COLO668 (cell line): Measurements from ENCODE around the gene DMD.

ENCODE experiments used
- DNase-seq: peaks from one replicate; lab custom pipeline; 2025; ENCODE audit not compliant: unreplicated experiment; lab: John Stamatoyannopoulos, UW

DMD gene

GRCh38 chrX:33045245-33045644 lies 166.1 kb downstream of the DMD start:
- no peak for DNase-seq

GRCh38 chrX:33041141-33041540 lies 170.2 kb downstream of the DMD start:
- DNase-seq, result no peak

GRCh38 chrX:33032700-33033099 lies 178.6 kb downstream of the DMD start:
- DNase-seq, result no peak

GRCh38 chrX:33014949-33015348 lies 196.4 kb downstream of the DMD start:
- no peak for DNase-seq

- no peak for DNase-seq
Measured at GRCh38 chrX:33014086-33014485, 197.3 kb downstream of the DMD start.

GRCh38 chrX:33001107-33001506 lies 210.2 kb downstream of the DMD start:
- DNase-seq, result no peak

GRCh38 chrX:32998776-32999175 lies 212.6 kb downstream of the DMD start:
- DNase-seq, result no peak

GRCh38 chrX:32995427-32995826 lies 215.9 kb downstream of the DMD start:
- no peak for DNase-seq

- DNase-seq, result no peak
Measured at GRCh38 chrX:32987142-32987541, 224.2 kb downstream of the DMD start.

GRCh38 chrX:32985544-32985943 lies 225.8 kb downstream of the DMD start:
- DNase-seq, result no peak

GRCh38 chrX:32966821-32967355 lies 244.5 kb downstream of the DMD start:
- DNase-seq, result no peak

- no peak for DNase-seq
Measured at GRCh38 chrX:32954125-32954524, 257.2 kb downstream of the DMD start.

GRCh38 chrX:32948130-32948529 lies 263.2 kb downstream of the DMD start:
- no peak for DNase-seq

GRCh38 chrX:32937043-32937442 lies 274.3 kb downstream of the DMD start:
- DNase-seq, result no peak

GRCh38 chrX:32933548-32933947 lies 277.8 kb downstream of the DMD start:
- DNase-seq, result no peak

- DNase-seq, result no peak
Measured at GRCh38 chrX:32929040-32929439, 282.3 kb downstream of the DMD start.

GRCh38 chrX:32896088-32896487 lies 315.3 kb downstream of the DMD start:
- no peak for DNase-seq

- peak; percentile 6 for DNase-seq
Measured at GRCh38 chrX:32894679-32895078, 316.7 kb downstream of the DMD start.

GRCh38 chrX:32893751-32894150 lies 317.6 kb downstream of the DMD start:
- DNase-seq, result peak; percentile 2

GRCh38 chrX:32877592-32877991 lies 333.8 kb downstream of the DMD start:
- no peak for DNase-seq

GRCh38 chrX:32874839-32875238 lies 336.5 kb downstream of the DMD start:
- DNase-seq, result no peak

- no peak for DNase-seq
Measured at GRCh38 chrX:32873786-32874185, 337.6 kb downstream of the DMD start.

- DNase-seq, result no peak
Measured at GRCh38 chrX:32871636-32872035, 339.7 kb downstream of the DMD start.

- no peak for DNase-seq
Measured at GRCh38 chrX:32868524-32868895, 342.8 kb downstream of the DMD start.
